MG63 (cell line): ENCODE measurements around the gene CYB5R3. TPM values are rescaled to one million over a fixed set of nuclear protein-coding genes. Genes with fewer than 3 reads are reported as not detected.

Experiments used
- DNase-seq: peaks from one replicate; pipeline ENCODE4 v3.0.0-alpha.2; 2020
- H3K27me3 ChIP-seq: fragments of 250-450 bp; sonication (Bioruptor Pico); 2 replicates; pipeline ENCODE4 v1.5.1; 2020; ENCODE audit warnings: mild to moderate bottlenecking, moderate library complexity
- H3K36me3 ChIP-seq: fragments of 250-450 bp; sonication (Bioruptor Pico); 2 replicates; pipeline ENCODE4 v1.5.1; 2020; ENCODE audit warnings: mild to moderate bottlenecking, moderate library complexity
- H3K4me3 ChIP-seq: fragments of 250-450 bp; sonication (Bioruptor Pico); 2 replicates; pipeline ENCODE4 v1.5.1; 2020; ENCODE audit warnings: mild to moderate bottlenecking, moderate library complexity
- H3K9me3 ChIP-seq: fragments of 250-450 bp; sonication (Bioruptor Pico); 2 replicates; pipeline ENCODE4 v1.5.1; 2020; ENCODE audit warnings: mild to moderate bottlenecking, moderate library complexity
- total RNA-seq: library from RNA; depleted of rRNA; stranded (reverse); fragments of >200 nt; shearing (Covaris generic); gene quantifications from 2 replicates; pipeline ENCODE4 v1.2.3, GENCODE V29; 2014; ENCODE audit warnings: low replicate concordance

The CYB5R3 gene
- total RNA-seq, 1 experiment from 2014 or later, result 76.3 TPM

DNA sequence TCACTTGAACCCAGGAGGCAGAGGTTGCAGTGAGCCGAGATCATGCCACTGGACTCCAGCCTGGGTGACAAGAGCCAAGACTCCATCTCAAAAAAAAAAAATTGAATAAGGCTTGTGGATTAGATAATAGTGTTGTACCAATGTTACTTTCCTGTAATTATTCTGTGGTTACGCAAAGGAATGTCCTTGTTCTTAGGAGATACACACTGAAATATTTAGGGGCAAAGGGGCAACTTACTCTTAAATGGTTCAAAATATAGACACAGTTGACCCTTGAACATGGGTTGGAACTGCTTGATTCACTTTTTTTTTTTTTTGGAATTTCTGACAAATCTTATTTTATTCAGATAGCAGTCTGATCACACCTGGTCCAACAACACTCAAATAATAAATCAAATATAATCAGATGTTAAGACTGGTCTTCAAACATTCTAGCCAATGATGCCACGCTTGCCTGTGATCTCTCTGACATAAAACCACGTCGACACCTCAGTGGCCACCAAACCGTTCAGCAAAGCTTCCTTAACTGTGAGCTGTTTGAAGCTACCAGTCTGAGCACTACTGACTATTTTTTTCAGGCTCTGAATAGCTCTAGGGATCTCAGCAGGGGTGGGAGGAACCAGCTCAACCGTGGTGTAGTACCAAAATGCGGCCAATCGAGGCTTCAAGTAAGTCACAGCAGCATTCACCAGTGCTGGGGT lies 9.5 kb downstream of the CYB5R3 start:
- no peak overlapping the region for H3K4me3 ChIP-seq
- no peaks in the 10 kb centered on the region for H3K9me3 ChIP-seq
- peaks cover 38% of the 10 kb centered on the region for H3K36me3 ChIP-seq
- no peaks in the 10 kb centered on the region for H3K27me3 ChIP-seq
- DNase-seq, result no peak

DNA sequence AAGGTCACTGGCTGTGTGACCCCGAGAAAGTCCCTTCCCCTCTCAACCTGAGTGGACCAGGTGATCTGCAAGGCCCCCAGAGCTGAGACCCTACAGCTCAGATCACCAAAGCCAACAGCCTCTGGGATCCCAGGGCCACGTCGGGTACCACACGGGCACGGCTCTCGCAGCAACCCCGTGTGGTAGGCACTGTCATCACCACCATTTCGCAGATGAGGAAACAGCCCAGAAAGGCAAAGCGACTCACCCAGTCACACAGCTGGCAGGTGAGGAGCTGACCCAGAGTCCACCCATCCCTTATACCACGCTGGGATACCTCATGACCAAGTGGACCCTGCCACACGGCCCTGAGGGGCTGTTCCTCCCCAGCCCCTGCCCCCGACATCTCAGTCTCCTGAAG lies 11.6 kb downstream of the CYB5R3 start:
- no peak for DNase-seq
- Histone ChIP-seq H3K27me3 (no peaks in the 10 kb centered on the region), H3K9me3 (no peaks in the 10 kb centered on the region), H3K36me3 (peaks cover 43% of the 10 kb centered on the region), H3K4me3 (no peak overlapping the region)

DNA sequence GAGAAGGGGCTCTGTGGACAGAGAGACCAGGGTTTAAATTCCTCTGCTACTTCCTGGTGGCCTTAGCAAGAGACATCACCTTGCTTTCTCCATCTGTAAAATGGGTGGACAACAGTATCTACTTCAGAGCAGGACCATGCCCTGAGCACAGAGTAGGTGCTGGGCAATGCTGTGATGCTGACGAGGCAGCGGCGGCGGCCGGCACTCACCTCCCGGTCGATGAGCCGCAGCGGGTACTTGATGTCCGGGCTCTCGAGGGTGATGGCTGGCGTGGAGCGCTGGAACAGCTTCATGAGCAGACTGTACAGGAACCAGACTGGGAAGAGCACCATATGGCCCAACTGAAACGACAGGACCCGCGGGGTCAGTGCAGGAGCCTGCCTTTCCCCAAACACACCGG lies 12.7 kb downstream of the CYB5R3 start:
- no peak for DNase-seq
- Histone ChIP-seq H3K9me3 (no peaks in the 10 kb centered on the region), H3K4me3 (no peak overlapping the region), H3K27me3 (no peaks in the 10 kb centered on the region), H3K36me3 (peaks cover 50% of the 10 kb centered on the region)

DNA sequence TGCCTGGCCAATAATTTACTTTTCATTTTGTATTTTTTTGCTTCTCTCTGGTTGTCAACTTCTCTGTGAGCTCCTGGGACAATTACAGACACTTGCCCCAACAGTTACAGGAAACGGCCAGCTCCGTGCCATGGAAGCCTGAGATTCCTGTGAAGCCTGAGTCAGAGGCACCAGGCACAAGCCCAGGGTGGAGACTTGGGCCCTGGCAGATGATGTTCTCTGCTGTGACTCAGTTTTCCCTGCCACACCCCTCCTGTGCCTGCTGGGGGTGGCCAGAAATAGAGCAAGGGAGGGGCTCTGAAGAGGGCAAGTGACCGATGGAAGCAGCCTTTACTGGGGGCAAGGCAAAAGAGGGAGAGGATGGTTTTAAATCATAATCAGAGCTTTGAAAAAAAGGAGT lies 13.7 kb downstream of the CYB5R3 start:
- H3K36me3 ChIP-seq, result peaks cover 56% of the 10 kb centered on the region
- H3K4me3 ChIP-seq, result no peak overlapping the region

DNA sequence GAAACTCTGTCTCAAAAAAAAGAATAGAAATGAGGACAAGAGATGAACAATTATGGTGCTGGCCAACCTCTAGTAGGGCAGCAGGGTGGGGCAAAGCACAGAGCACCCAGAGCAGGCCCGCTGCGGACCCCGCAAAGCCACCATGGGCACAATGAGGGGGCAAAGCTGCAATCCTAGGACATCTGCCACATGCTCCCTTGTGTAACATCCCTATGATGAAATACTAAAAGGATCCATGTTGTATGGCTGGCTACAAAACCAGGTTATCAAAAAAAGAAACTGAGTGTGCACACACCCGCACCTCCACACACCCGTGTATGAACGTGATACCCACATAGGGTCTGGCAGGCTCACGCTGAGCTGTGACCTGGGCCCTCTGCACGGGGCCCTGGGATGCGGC lies 16.2 kb downstream of the CYB5R3 start:
- H3K4me3 ChIP-seq, result no peak overlapping the region
- no peaks in the 10 kb centered on the region for H3K9me3 ChIP-seq
- no peaks in the 10 kb centered on the region for H3K27me3 ChIP-seq
- no peak for DNase-seq
- H3K36me3 ChIP-seq, result peaks cover 73% of the 10 kb centered on the region

More for the DNA sequence above, 13.7 kb downstream of the CYB5R3 start:
- Histone ChIP-seq H3K27me3 (no peaks in the 10 kb centered on the region), H3K9me3 (no peaks in the 10 kb centered on the region)
- DNase-seq, result peak; percentile 95

DNA sequence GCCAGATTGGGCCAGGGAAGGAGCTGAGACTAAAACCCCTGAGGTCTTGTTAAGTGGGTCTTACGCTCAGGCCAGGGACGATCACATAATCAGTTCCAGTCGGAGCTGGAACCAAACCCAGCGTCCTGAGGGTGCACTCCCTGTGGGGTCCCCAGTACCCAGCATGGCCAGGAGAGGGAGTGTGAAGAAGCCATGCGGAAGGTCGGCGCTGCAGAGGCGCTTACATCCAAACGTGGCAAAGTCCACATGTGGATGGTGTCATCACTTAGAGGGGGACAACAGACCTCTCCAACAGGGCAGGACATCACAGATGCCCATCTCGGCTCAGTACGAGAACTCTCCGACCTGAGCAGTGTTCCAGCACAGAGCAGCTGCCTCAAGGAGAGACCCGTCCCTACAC lies 17.1 kb downstream of the CYB5R3 start:
- no peak for DNase-seq
- Histone ChIP-seq H3K4me3 (no peak overlapping the region), H3K27me3 (no peaks in the 10 kb centered on the region), H3K36me3 (peaks cover 73% of the 10 kb centered on the region), H3K9me3 (no peaks in the 10 kb centered on the region)

DNA sequence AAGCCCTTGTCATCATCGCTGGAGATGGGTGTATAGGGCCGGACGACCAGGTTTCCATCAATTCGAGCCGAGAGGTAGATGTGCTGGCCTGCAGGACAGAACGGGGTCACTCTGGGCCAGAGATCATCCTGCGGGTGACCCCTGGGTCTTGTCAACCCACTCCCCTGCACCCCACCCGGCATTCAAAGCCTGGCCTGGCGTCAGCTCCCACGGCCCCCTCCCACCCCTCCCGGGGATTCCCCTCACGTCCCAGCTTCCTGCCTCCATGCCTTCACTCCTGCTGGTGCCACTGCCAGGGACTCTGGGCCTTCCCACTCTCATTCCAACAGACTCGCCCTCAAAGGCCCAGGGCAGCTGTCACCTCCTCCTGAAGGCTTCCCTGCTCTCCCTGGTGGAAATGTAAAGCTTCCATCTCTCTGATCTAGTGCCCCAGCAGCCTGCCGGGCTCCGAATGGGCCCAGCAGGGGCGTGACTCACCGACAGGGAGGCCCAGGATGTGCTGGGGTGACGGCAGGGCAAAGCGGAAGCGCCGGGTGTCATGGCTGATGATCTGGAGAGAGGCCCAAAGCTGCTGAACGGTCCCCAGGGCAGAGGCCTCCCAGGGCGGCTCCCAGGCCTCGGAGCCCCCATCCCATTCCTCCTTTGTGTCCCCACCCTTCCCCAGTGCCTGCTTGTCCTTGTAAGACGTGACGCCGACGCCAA lies 18.1 kb downstream of the CYB5R3 start:
- Histone ChIP-seq H3K27me3 (no peaks in the 10 kb centered on the region), H3K36me3 (peaks cover 73% of the 10 kb centered on the region), H3K4me3 (no peak overlapping the region), H3K9me3 (no peaks in the 10 kb centered on the region)
- DNase-seq, result no peak

DNA sequence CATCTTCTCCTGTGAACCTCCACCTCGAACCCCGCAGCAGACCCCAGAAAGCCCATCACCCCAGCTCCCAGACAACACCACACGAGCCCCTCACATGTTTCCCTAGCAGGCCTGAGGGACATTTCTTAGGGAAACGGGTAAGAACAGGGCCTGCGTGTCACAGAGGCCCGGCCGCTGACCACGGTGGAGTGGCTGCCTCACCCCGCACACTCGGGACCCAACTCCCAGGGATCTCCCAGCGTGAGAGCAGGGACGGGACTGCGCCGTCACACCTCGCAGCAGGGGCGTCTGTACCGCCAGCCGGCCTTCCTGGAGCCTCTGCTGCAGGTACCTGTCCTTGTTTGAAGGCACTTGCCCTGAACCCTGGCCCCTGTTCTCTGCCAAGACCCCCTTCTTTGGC lies 19.0 kb downstream of the CYB5R3 start:
- Histone ChIP-seq H3K4me3 (no peak overlapping the region), H3K27me3 (no peaks in the 10 kb centered on the region), H3K36me3 (peaks cover 74% of the 10 kb centered on the region), H3K9me3 (no peaks in the 10 kb centered on the region)
- DNase-seq, result no peak

DNA sequence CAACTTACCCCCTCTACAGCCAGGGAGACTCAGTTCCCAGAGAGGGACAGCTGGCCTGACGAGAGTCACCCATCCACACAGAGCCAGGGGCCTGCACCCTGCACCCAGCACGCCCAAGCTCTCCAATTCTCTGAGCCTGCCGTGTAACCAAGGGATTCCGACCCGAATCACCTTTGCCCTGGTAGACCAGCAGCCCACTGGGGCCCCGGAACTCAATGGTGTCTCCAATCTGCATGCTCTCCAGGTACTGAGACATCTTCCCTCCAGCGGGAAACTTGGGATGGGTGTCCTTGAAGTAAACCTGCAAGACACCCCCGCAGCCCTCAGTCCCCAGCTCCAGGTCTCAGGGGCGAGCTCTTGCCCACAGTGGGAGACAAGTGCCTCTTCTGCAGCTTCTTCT lies 21.2 kb downstream of the CYB5R3 start:
- Histone ChIP-seq H3K9me3 (no peaks in the 10 kb centered on the region), H3K27me3 (no peaks in the 10 kb centered on the region), H3K36me3 (peaks cover 71% of the 10 kb centered on the region), H3K4me3 (no peak overlapping the region)
- no peak for DNase-seq

DNA sequence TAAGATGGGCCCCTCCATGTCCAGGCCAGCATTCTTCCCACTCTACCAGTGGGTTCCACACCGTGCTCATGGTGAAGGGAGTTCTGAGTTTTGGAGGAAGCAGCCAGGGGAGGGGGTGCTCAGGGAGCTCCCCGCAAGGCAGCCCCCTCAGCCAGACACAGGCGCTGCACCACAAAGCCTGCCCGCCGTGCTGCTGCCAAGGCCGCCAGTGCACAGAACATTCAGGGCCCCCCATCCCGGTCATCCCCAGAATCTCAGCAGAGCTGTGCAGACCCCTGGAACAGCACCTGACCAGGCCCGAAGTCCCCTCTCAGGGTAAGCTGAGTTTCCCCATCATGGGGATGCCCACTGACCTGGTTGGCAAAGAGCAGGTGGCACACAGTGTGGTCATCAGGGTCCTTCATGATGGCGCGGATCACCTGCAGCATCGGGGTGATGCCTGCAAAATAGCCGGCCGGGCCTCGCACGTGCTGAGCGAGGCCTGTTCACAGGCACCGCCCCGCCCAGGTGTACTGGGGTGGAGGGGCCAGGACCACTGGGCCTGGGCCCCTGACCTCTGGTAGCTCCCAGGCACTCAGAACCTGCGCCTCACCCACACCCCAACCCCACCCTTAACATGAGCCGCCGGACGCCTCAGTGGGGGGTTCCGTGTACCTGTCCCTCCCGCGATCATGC lies 22.1 kb downstream of the CYB5R3 start:
- Histone ChIP-seq H3K27me3 (no peaks in the 10 kb centered on the region), H3K4me3 (no peak overlapping the region), H3K36me3 (peaks cover 67% of the 10 kb centered on the region), H3K9me3 (no peaks in the 10 kb centered on the region)
- DNase-seq, result no peak

DNA sequence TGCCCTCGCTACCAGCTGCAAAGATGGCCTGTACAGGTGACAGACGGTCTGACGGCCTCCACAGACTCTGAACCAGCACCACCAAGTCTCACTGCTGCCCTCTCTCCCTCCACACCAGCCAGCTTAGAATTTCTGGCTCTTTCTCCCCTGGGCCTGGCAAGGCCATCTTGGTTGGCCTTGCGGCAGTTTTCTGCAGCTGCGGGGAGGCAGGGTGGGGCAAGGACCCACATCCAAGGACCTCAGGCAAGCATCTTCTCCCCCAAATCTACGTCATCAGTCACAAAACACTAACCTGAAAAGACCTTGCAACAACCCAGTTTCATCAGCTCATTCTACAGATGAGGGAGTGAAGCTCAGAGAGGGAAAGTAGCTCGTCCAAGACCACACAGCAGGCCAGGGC lies 22.8 kb downstream of the CYB5R3 start:
- no peaks in the 10 kb centered on the region for H3K27me3 ChIP-seq
- no peak for DNase-seq
- H3K9me3 ChIP-seq, result no peaks in the 10 kb centered on the region
- peaks cover 61% of the 10 kb centered on the region for H3K36me3 ChIP-seq
- no peak overlapping the region for H3K4me3 ChIP-seq

DNA sequence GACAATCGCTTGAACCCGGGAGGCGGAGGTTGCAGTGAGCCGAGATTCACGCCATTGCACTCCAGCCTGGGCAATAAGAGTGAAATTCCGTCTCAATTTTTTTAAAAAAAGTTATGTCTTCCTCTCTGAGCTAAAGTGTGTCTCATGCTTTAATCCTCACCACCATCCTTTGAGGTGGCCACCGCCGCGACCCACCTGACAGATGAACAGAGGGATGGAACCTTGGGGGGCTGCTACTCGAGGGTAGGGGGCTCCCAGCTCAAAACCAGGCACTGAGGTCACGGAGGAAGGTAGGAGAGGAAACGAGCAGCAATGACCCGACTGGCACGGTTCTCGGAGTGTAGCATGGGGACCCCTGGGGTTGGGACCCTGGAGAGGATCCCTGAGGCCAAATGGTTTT lies 23.8 kb downstream of the CYB5R3 start:
- DNase-seq, result no peak

DNA sequence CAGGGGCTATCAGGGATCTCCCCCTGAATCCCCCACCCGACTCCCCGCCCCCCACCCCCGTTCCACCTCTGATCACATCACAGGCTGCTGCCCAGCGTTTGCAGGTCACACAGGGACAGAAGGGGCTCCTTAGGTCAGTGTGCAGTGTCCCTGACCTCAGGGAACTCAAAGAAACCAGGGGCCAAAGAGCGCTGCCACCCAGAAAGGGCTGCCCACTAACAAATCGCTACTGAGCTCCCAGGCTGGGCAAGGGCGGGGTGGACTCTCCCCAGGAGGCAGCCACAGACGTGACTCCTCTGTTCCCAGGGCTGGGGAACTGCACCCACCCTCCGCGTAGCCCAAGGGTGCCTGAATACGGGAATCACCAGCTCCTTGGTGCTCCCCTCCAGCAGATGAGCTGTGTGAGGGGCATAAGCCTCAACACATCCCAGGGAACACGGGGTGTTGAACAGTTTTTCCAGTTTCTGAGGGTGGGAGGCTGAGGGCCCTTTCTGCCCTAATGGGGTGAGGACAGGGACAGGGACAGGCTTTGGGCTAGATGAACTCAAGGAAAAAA lies 24.6 kb downstream of the CYB5R3 start:
- DNase-seq, result no peak
- Histone ChIP-seq H3K9me3 (no peaks in the 10 kb centered on the region), H3K4me3 (no peak overlapping the region), H3K36me3 (peaks cover 53% of the 10 kb centered on the region), H3K27me3 (no peaks in the 10 kb centered on the region)

More for the DNA sequence above, 23.8 kb downstream of the CYB5R3 start:
- H3K9me3 ChIP-seq, result no peaks in the 10 kb centered on the region
- peaks cover 52% of the 10 kb centered on the region for H3K36me3 ChIP-seq
- no peaks in the 10 kb centered on the region for H3K27me3 ChIP-seq
- H3K4me3 ChIP-seq, result no peak overlapping the region

DNA sequence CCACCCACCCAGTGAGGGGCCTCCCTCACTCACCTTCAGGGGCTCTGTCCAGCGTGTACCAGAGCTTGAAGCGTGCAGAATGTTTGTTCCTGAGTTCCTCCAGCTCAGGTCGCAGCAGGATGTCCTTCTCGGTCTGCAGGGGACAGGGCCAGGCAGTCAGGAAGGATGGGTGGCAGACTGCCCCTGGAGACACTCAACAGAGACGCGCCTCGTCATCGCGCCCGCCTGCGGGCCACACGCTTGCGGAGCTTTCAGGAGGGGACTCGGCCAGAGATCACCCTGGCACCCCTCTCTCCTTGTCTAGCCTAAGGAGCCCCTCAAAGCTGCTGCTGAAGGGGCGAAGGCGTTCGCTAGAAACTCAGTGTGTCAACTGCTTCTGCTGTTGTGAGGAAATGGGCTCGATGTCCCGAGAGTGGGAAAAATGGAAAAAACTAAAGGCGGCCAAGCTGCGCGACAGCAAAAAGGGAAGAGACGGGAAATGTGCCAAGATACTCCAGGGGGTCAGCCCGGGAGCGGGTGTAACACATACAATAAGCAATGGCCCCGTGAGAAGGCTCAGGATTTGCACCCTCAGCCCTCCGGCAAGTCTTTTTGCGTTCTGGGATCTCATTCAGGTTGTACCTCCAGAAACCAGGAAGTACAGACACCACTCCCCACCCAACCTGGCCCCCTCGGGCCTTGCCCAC lies 25.3 kb downstream of the CYB5R3 start:
- no peak for DNase-seq
- peaks cover 54% of the 10 kb centered on the region for H3K36me3 ChIP-seq
- H3K4me3 ChIP-seq, result no peak overlapping the region
- H3K9me3 ChIP-seq, result no peaks in the 10 kb centered on the region
- no peaks in the 10 kb centered on the region for H3K27me3 ChIP-seq

DNA sequence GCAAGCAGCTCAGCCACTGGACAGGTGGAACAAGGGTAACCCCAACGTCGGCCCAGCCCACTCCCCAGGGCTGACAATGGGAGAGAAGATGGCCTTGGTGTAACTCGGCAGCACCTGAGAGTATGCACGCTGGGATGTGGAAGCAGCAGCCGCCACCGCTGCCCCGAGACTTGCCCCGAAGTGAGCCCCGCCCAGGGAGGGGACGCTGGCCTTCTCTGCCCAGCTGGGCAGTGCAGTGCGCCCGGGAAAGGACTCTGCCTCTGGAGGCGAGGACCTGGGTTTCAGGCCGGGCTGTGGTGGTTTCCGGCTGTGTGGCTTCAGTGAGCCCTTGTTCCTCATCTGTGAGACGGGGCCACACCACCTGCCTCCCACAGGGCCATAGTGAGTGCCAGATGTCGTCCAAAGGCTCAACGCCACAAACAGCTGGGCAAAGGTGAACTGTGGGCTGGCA lies 25.9 kb downstream of the CYB5R3 start:
- no peaks in the 10 kb centered on the region for H3K27me3 ChIP-seq
- H3K36me3 ChIP-seq, result peaks cover 52% of the 10 kb centered on the region
- no peaks in the 10 kb centered on the region for H3K9me3 ChIP-seq
- H3K4me3 ChIP-seq, result no peak overlapping the region
- DNase-seq, result no peak

DNA sequence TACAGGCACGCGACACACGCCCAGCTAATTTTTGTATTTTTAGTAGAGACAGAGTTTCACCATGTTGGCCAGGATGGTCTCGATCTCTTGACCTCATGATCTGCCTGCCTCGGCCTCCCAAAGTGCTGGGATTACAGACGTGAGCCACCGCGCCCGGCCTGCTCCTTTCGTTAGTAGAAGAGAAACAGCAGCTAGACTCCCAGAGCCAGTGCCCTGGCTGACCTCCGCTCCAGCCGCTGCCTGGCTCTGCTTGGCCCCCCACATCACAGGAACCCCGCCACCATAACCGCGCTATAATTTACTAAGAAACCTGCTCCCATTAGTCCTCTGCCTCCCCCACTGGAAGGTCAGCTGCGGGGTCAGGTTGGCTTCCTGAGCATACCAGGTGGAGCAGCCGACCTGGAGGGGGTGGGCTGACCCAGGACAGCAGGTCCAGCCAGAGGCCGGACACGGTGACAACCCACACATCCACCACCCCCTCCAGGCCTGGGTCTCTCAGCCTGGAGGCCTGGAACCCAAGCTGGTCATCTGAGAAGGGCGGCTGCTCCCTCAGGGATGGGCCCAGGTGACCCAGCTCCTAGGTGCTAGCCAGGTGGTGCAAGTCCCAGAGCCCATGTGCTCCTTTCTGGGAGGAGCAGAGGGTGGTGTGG lies 27.0 kb downstream of the CYB5R3 start:
- DNase-seq, result no peak
- peaks cover 44% of the 10 kb centered on the region for H3K36me3 ChIP-seq
- H3K4me3 ChIP-seq, result no peak overlapping the region
- no peaks in the 10 kb centered on the region for H3K27me3 ChIP-seq
- no peaks in the 10 kb centered on the region for H3K9me3 ChIP-seq
